ENCODE measurements around the gene ATP6AP1. TPM values are rescaled to one million over a fixed set of nuclear protein-coding genes. Genes with fewer than 3 reads are reported as not detected.
A peak's percentile ranks its signal among the peaks of the same experiment; 100 is the strongest.

ATP6AP1 gene
- total RNA-seq, 2 donors from 2014 or later: 49.8 to 51.4 TPM

GRCh38 chrX:154401045-154401799, 27.3 kb upstream of the ATP6AP1 start:
- intact Hi-C loops (cut with DNase I): no loop called here
- no peak overlapping the region for H3K4me3 ChIP-seq
- no peaks in the 10 kb centered on the region for H3K36me3 ChIP-seq (replicated peaks in 1 of 2; ENCODE audit: insufficient read depth in 1 of 2, low read depth in 2 of 2)
- no peaks in the 10 kb centered on the region for H3K9me3 ChIP-seq
- WGBS, 2 donors: 25% methylated on average over 6 of the region's 6 CpGs; no CpG with 5 or more reads in 1 of the 2 donors
- H3K4me1 ChIP-seq: peaks cover 20% of the 10 kb centered on the region
- ATAC-seq: no peak
- TF ChIP-seq CTCF (IDR thresholded peaks at IDR 0.05) (no peak), POLR2A (IDR thresholded peaks at IDR 0.05) (peak; percentile 9 to 73 (median 49))
- DNase-seq: peak in 2 of 4 donors; percentile 37 to 49
- H3K27me3 ChIP-seq: no peaks in the 10 kb centered on the region
- H3K27ac ChIP-seq: peak overlapping the region in 2 of 4 donors; percentile 51 to 55

GRCh38 chrX:154401918-154402621, 26.4 kb upstream of the ATP6AP1 start:
- no peaks in the 10 kb centered on the region for H3K27me3 ChIP-seq
- H3K27ac ChIP-seq: peak overlapping the region in 3 of 4 donors; percentile 10 to 55 (median 51)
- WGBS, 2 donors: 8 to 53% methylated on average over 4 to 6 of the region's 6 CpGs
- TF ChIP-seq POLR2A (IDR thresholded peaks at IDR 0.05): no peak
- TF ChIP-seq CTCF (IDR thresholded peaks at IDR 0.05): no peak
- DNase-seq (peak in 2 of 4 donors; percentile 36 to 41), ATAC-seq (no peak)
- intact Hi-C loops (cut with DNase I): no loop called here
- H3K36me3 ChIP-seq (replicated peaks in 1 of 2; ENCODE audit: insufficient read depth in 1 of 2, low read depth in 2 of 2): no peaks in the 10 kb centered on the region
- H3K9me3 ChIP-seq: no peaks in the 10 kb centered on the region
- H3K4me1 ChIP-seq: peaks cover 20% of the 10 kb centered on the region
- H3K4me3 ChIP-seq: no peak overlapping the region

GRCh38 chrX:154402622-154403127, 25.8 kb upstream of the ATP6AP1 start:
- intact Hi-C loops (cut with DNase I): no loop called here
- H3K4me1 ChIP-seq: peaks cover 20% of the 10 kb centered on the region
- H3K36me3 ChIP-seq (replicated peaks in 1 of 2; ENCODE audit: insufficient read depth in 1 of 2, low read depth in 2 of 2): no peaks in the 10 kb centered on the region
- ATAC-seq (no peak), DNase-seq (no peak)
- no peaks in the 10 kb centered on the region for H3K27me3 ChIP-seq
- 56% methylated on average over 6 of the region's 19 CpGs; no CpG with 5 or more reads in 1 of the 2 donors for WGBS, 2 donors
- TF ChIP-seq CTCF (IDR thresholded peaks at IDR 0.05): no peak
- no peak for TF ChIP-seq POLR2A (IDR thresholded peaks at IDR 0.05)
- no peaks in the 10 kb centered on the region for H3K9me3 ChIP-seq
- H3K27ac ChIP-seq: peak overlapping the region in 3 of 4 donors; percentile 10 to 55 (median 51)
- no peak overlapping the region for H3K4me3 ChIP-seq

- no peak for DNase-seq
- Histone ChIP-seq H3K4me1 (peaks cover 20% of the 10 kb centered on the region), H3K4me3 (no peak overlapping the region), H3K27me3 (no peaks in the 10 kb centered on the region), H3K27ac (no peak overlapping the region), H3K36me3 (replicated peaks in 1 of 2; ENCODE audit: insufficient read depth in 1 of 2, low read depth in 2 of 2) (no peaks in the 10 kb centered on the region), H3K9me3 (no peaks in the 10 kb centered on the region)
- intact Hi-C loops (cut with DNase I): no loop called here
- 91 to 100% methylated on average over 3 to 9 of the region's 10 CpGs for WGBS, 2 donors
- ATAC-seq: no peak
- TF ChIP-seq CTCF (IDR thresholded peaks at IDR 0.05) (no peak), POLR2A (IDR thresholded peaks at IDR 0.05) (no peak)
Measured at GRCh38 chrX:154403192-154403591, 25.3 kb upstream of the ATP6AP1 start.
